K562 (cell line): ENCODE results near the gene GBP1. TPM values are rescaled to one million over a fixed set of nuclear protein-coding genes. Genes with fewer than 3 reads are reported as not detected.

Experiments
- ATAC-seq: fragments of 200-7000 bp; cut with Tn5 transposase; 3 replicates; pipeline ENCODE4 v1.9.1; 2020; ENCODE audit warnings: moderate library complexity
- BruUV-seq: library from RNA; stranded (reverse); fragments of 400-500 nt; replicated peaks from 2 replicates; lab custom pipeline; 2021; lab: Mats Ljungman, UMichigan
- CTCF ChIA-PET: fragments of 300-600 bp; formaldehyde crosslinking; extraction: SDS; loops from one replicate; lab custom pipeline; 2021; ENCODE audit warnings: low intra/inter-chr PET ratio; lab: Yijun Ruan, JAX
- POLR2A ChIA-PET: fragments of 300-600, 350-650 bp; sonication (Branson Sonifier 250); formaldehyde crosslinking; extraction: SDS; loops from one replicate; lab custom pipeline; 2021; ENCODE audit warnings: antibody characterized with exemption, inconsistent platforms; lab: Yijun Ruan, JAX
- DNase-seq, 4 experiments: peaks; one replicate each; pipeline versions ENCODE4 v3.0.0 to v3.0.0-alpha.2; 2011 to 2018; ENCODE audit warnings: low spot score in 3 of 4, mixed read lengths in 3 of 4; ENCODE audit errors: extremely low read depth in 1 of 4
- FAIRE-seq: peaks from 2 replicates; lab custom pipeline; 2011; peaks lifted over from hg19 to GRCh38; lab: Jason Lieb, UNC
- H2AFZ ChIP-seq: 2 replicates; pipeline ENCODE4 v1.6.0; 2011; ENCODE audit warnings: low read depth, low read length, control low read depth, inconsistent platforms
- H3K27ac ChIP-seq: fragments of 200-600 bp; 3 replicates; pipeline ENCODE4 v1.8.0; 2011; ENCODE audit warnings: low read depth, mild to moderate bottlenecking, control low read depth, inconsistent platforms, low read length, moderate library complexity, mixed read lengths; ENCODE audit errors: extremely low read depth
- H3K27me3 ChIP-seq, 2 experiments: fragments of 300-600 bp in 1 of 2; 2 replicates in 1 of 2; 3 replicates in 1 of 2; pipeline versions ENCODE4 v1.6.0 to v1.8.0; 2011; ENCODE audit warnings: inconsistent platforms in 2 of 2, low read length in 2 of 2, mild to moderate bottlenecking in 1 of 2, mixed read lengths in 1 of 2, moderate library complexity in 1 of 2; ENCODE audit not compliant: control insufficient read depth in 2 of 2, insufficient read depth in 2 of 2
- H3K36me3 ChIP-seq: fragments of 300-600 bp; 3 replicates; pipeline ENCODE4 v1.8.0; 2011; ENCODE audit warnings: mild to moderate bottlenecking, low read length, inconsistent platforms; ENCODE audit not compliant: control insufficient read depth, insufficient read depth
- H3K4me1 ChIP-seq, 2 experiments: fragments of 200-600 bp in 1 of 2; replicated peaks in 1 of 2; 2 replicates in 1 of 2; 3 replicates in 1 of 2; pipeline versions ENCODE4 v1.5.1 to v1.8.0; 2011; ENCODE audit warnings: inconsistent platforms in 2 of 2, low read length in 2 of 2, mild to moderate bottlenecking in 1 of 2, mixed read lengths in 1 of 2, moderate library complexity in 1 of 2; ENCODE audit not compliant: control insufficient read depth in 2 of 2, insufficient read depth in 2 of 2
- H3K4me2 ChIP-seq: 2 replicates; pipeline ENCODE4 v1.6.1; 2011; ENCODE audit warnings: low read length, control low read depth, inconsistent platforms, mixed read lengths; ENCODE audit not compliant: insufficient read depth
- H3K4me3 ChIP-seq: fragments of 200-600 bp; sonication (generic), shearing (Covaris generic); 2 replicates; pipeline ENCODE4 v1.5.1; 2016; ENCODE audit warnings: control low read depth, inconsistent platforms
- H3K79me2 ChIP-seq: fragments of 200-600 bp; 3 replicates; pipeline ENCODE4 v1.8.0; 2011; ENCODE audit warnings: low read length, inconsistent platforms; ENCODE audit not compliant: control insufficient read depth, insufficient read depth
- H3K9ac ChIP-seq, 2 experiments: 2 replicates each; pipeline versions ENCODE4 v1.6.0 to v1.6.1; 2011; ENCODE audit warnings: low read depth in 2 of 2, low read length in 2 of 2, control low read depth in 1 of 2, inconsistent platforms in 1 of 2, mild to moderate bottlenecking in 1 of 2, mixed read lengths in 1 of 2; ENCODE audit not compliant: insufficient read depth in 1 of 2
- H3K9me1 ChIP-seq: one replicate; pipeline ENCODE4 v1.6.0; 2011; ENCODE audit warnings: inconsistent platforms, mild to moderate bottlenecking, low read length, moderate library complexity; ENCODE audit not compliant: control insufficient read depth, insufficient read depth
- H3K9me3 ChIP-seq: replicated peaks from 2 replicates; pipeline ENCODE4 v1.5.1; 2011; ENCODE audit warnings: low read depth, low read length, inconsistent platforms; ENCODE audit not compliant: control insufficient read depth, insufficient read depth
- H4K20me1 ChIP-seq: replicated peaks from 2 replicates; pipeline ENCODE4 v1.6.1; 2011; ENCODE audit warnings: low read length, inconsistent platforms, mixed read lengths; ENCODE audit not compliant: control insufficient read depth, insufficient read depth
- ARID4B ChIP-seq: sonication (generic); formaldehyde crosslinking; IDR thresholded peaks from 2 replicates; pipeline ENCODE4 v1.8.0; 2022; ENCODE audit warnings: mild to moderate bottlenecking, missing genetic modification reagents
- BHLHE40 ChIP-seq: IDR thresholded peaks from 2 replicates; pipeline ENCODE4 v1.6.1; 2011; ENCODE audit warnings: low read length, improper control_type of control experiment
- CHCHD3 ChIP-seq: fragments of 250-450 bp; sonication (Bioruptor Pico); IDR thresholded peaks from 2 replicates; pipeline ENCODE4 v2.1.2; 2022; ENCODE audit warnings: mild to moderate bottlenecking
- E2F1 ChIP-seq: sonication (generic); formaldehyde crosslinking; IDR thresholded peaks from 2 replicates; pipeline ENCODE4 v1.8.1; 2023; ENCODE audit warnings: mild to moderate bottlenecking, missing genetic modification reagents, moderate library complexity
- MEIS2 ChIP-seq: fragments of 450-650 bp; IDR thresholded peaks from 2 replicates; pipeline ENCODE4 v1.6.1; 2014; ENCODE audit warnings: mild to moderate bottlenecking; ENCODE audit not compliant: partially characterized antibody
- NFRKB ChIP-seq: fragments of 450-650 bp; IDR thresholded peaks from 2 replicates; pipeline ENCODE4 v1.6.1; 2016; ENCODE audit warnings: low read depth
- NR3C1 ChIP-seq: sonication (generic); formaldehyde crosslinking; IDR thresholded peaks from 2 replicates; pipeline ENCODE4 v1.8.1; 2022; ENCODE audit warnings: missing genetic modification reagents
- POU5F1 ChIP-seq: fragments of 150-350 bp; IDR thresholded peaks from 2 replicates; pipeline ENCODE4 v1.6.1; 2014; ENCODE audit warnings: borderline replicate concordance, low read length, low read depth, mild to moderate bottlenecking; ENCODE audit not compliant: partially characterized antibody
- RREB1 ChIP-seq: fragments of 250-450 bp; sonication (Bioruptor Pico); IDR thresholded peaks from 2 replicates; pipeline ENCODE4 v1.4.0; 2020
- ZNF512 ChIP-seq: IDR thresholded peaks from 2 replicates; pipeline ENCODE4 v1.6.1; 2016; ENCODE audit warnings: missing genetic modification characterization, missing compliant biosample characterization
- WGBS: fragments of 100-300 bp; shearing (Covaris generic); methylation state at CpG from one replicate; pipeline ENCODE4 v1.1.6; 2016; ENCODE audit warnings: low coverage, mixed read lengths; ENCODE audit not compliant: insufficient coverage; ENCODE audit errors: missing lambda C conversion rate; 5-methylcytosine and 5-hydroxymethylcytosine counted together
- in situ Hi-C: fragments of 300-500 bp; cut with MboI; formaldehyde crosslinking; loops from 4 replicates; pipeline ENCODE4 v1.15.0; 2018; ENCODE audit warnings: inconsistent platforms, mixed read lengths
- intact Hi-C: fragments of 100-400 bp; cut with micrococcal nuclease; formaldehyde crosslinking; loops from 2 replicates; pipeline ENCODE4 v1.14.2; 2022
- polyA plus RNA-seq, 8 experiments: library from polyadenylated mRNA; depleted of rRNA in 4 of 8; stranded (reverse) in 5 of 8; unstranded in 3 of 8; fragments of >200 nt; fragmentation: Nextera tagmentation in 2 of 8; fragmentation: Illumina TruSeq in 1 of 8; extraction: Ambion mirVana in 2 of 8; extraction: Trizol in 1 of 8; gene quantifications; 2 replicates each; pipeline versions ENCODE4 v1.2.1 to v1.2.3, GENCODE V29; 2011 to 2014; ENCODE audit warnings: inconsistent platforms in 1 of 8, missing spikeins in 1 of 8
- total RNA-seq, 7 experiments: library from RNA; depleted of rRNA in 6 of 7; stranded (reverse); fragments of >200 nt in 6 of 7; fragmentation: Illumina TruSeq in 2 of 7; extraction: Trizol in 2 of 7; gene quantifications; 2 replicates each; pipeline versions ENCODE4 v1.2.1 to v1.2.3, GENCODE V29; 2011 to 2021; ENCODE audit warnings: low replicate concordance in 1 of 7

GBP1 gene
- total and polyA plus RNA-seq, 9 of the 15 experiments (the other 6 are each of a cell fraction or from before 2014, with no cell fraction given), result not detected

- Histone ChIP-seq H4K20me1 (no peaks in the 10 kb centered on the region), H3K9ac (no peak overlapping the region), H3K27ac (no peak overlapping the region), H3K9me3 (no peaks in the 10 kb centered on the region), H3K79me2 (no peaks in the 10 kb centered on the region), H3K4me3 (no peak overlapping the region), H3K27me3 (no peaks in the 10 kb centered on the region; a peak in 1 of 5 replicates), H3K9me1 (no peaks in the 10 kb centered on the region), H2AFZ (no peak overlapping the region), H3K4me1 (no peaks in the 10 kb centered on the region; a peak in 1 of 5 replicates), H3K4me2 (no peak overlapping the region), H3K36me3 (no peaks in the 10 kb centered on the region)
- FAIRE-seq (no peak), ATAC-seq (no peak), DNase-seq (no peak)
- no TSS peak for BruUV-seq
- in situ Hi-C loops, result no loop called here
- ChIA-PET POLR2A (no interaction called here), CTCF (no interaction called here)
- intact Hi-C loops, result no loop called here
- WGBS, result 0% methylated on average over 3 of the region's 3 CpGs
- TF ChIP-seq E2F1 (CRISPR knock-in tag) (no peak), NR3C1 (CRISPR knock-in tag) (no peak), BHLHE40 (no peak), ARID4B (no peak), POU5F1 (no peak), CHCHD3 (CRISPR knock-in tag) (no peak), RREB1 (no peak), ZNF512 (tag) (no peak), MEIS2 (no peak), NFRKB (no peak)
Observed at GRCh38 chr1:89025928-89026327, 39.1 kb downstream of the GBP1 start.
